GM12892 (cell line): ENCODE data around the gene POLR2L.

Source experiments
- POLR2A ChIP-seq: IDR thresholded peaks from 2 replicates; pipeline ENCODE4 v1.6.1; 2011; ENCODE audit warnings: low read depth, low read length, control low read depth
- TAF1 ChIP-seq: IDR thresholded peaks from 2 replicates; pipeline ENCODE4 v1.6.1; 2011; ENCODE audit warnings: low read depth, mild to moderate bottlenecking, control low read depth, low read length, borderline replicate concordance

DNA sequence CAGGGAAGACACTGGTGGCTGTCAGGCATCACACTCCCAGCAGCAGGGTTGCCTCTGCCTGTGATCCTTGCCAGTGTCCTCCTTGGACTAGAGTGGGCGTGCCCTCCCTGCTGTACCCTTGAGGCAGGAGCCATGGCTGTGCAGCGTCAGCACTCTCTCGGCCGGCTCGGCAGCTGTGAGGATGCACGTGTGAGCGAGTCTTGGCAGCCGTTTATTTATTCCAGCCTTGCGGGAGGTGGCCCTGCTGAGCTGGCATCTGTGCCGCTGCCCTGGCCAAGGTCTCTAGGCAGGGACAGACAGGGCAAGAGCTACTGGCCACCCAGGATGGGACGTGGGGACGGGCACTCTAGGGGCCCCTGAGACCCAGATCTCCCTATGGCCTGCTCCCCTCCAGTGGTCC lies 34.2 kb upstream of the POLR2L start:
- no peak for TF ChIP-seq TAF1
- TF ChIP-seq POLR2A = no peak
